ENCODE measurements around the gene EPHA8. TPM values are rescaled to one million over a fixed set of nuclear protein-coding genes. Genes with fewer than 3 reads are reported as not detected.

EPHA8 gene
- total RNA-seq, 2 donors from 2014 or later, result not detected

DNA sequence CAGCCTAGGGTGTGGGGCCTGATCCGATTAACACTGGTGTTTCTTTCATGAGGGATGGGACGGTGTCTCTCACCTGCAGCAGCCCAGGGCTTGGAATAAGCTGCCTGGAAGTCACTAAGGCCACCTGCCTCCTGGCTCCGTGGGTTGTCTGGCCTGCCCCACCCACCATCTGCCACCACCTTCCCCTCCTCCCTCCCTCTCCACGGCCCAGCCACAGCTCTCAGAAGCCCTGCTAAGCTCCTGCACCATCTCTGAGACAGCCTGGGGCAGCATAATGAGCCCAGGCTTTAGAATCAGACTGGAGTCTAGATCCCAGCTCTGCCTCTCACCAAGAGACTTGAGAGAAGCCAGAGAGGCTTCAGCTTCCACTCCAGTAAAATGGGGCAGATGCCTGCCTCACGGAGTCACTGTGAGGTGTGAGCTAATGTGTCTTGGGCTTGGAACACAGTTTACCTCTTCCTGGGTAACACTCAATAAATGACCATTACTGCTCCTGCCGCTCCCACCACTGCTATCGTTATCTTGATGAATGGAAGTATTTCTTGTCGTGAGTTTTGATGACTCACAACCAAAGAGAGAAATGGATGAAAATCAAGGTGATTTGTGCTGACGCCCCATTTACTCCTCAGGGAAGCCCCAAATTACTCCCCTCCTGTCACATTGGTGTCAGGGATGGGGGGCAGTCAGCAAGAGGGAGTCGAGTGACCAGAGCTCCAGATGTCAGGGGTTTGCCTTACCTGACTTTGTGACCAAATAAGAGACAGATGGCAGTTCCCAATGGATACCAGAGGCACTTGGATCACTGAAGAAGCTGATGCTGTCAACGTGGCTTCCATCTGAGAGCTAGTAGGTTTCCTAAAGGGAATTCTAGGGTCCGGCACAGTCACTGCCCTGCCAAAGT is 49.6 kb downstream of the EPHA8 start:
- Mint-ChIP-seq H3K27ac (no peak overlapping the region), H3K4me1 (no peaks in the 10 kb centered on the region), H3K36me3 (ENCODE audit: low read depth) (no peaks in the 10 kb centered on the region), H3K4me3 (no peak overlapping the region), H3K27me3 (peaks cover 54% of the 10 kb centered on the region)
- no peak for ATAC-seq
- DNase-seq, result no peak
- H3K9me3 ChIP-seq (ENCODE audit: control insufficient read depth, low read length, poor library complexity, severe bottlenecking), result no peaks in the 10 kb centered on the region

DNA sequence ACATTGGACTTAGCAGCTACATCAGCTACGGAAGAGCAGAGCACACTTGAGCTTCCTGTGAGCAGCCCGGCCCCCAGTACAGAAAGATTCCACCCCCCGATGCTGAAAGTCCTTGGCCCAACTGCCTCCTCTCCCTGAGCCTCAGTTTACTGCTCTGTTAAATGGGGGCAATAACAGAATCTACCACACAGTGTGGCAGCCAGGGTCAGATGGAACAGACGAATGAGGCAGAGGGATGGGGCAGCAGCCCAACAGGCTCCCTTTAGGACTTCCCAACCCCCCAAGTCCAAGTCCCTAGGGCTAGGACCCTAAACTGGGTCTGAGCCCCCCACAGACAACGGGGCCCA is 50.3 kb downstream of the EPHA8 start:
- H3K9me3 ChIP-seq (ENCODE audit: control insufficient read depth, low read length, poor library complexity, severe bottlenecking), result no peaks in the 10 kb centered on the region
- H3K4me1 Mint-ChIP-seq, result no peaks in the 10 kb centered on the region
- peaks cover 50% of the 10 kb centered on the region for H3K27me3 Mint-ChIP-seq
- H3K27ac Mint-ChIP-seq, result no peak overlapping the region
- no peaks in the 10 kb centered on the region for H3K36me3 Mint-ChIP-seq (ENCODE audit: low read depth)
- no peak overlapping the region for H3K4me3 Mint-ChIP-seq
- DNase-seq (no peak), ATAC-seq (no peak)

DNA sequence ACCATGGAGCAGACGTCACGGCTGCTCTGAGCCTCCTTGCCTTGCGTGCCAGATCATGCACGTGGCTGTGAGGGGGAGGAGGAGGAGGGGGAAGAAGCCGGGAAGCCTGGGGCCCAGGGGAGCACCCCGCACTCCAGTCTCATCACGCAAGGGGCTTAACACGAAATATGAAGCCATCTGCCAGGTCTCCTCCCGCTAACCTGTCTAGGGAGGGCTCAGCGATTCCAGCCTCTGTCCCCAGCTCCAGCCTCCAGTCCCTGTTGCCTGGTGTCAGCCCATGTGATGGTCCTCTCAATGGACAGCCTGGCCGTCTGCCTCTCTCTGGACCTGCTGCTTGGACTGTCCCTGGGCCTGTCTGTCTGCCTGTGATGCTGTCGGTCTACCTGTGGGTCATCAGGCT is 50.7 kb downstream of the EPHA8 start:
- ATAC-seq (no peak), DNase-seq (no peak)
- no peak overlapping the region for H3K27ac Mint-ChIP-seq
- no peaks in the 10 kb centered on the region for H3K36me3 Mint-ChIP-seq (ENCODE audit: low read depth)
- peaks cover 50% of the 10 kb centered on the region for H3K27me3 Mint-ChIP-seq
- H3K9me3 ChIP-seq (ENCODE audit: control insufficient read depth, low read length, poor library complexity, severe bottlenecking), result no peaks in the 10 kb centered on the region
- H3K4me3 Mint-ChIP-seq, result no peak overlapping the region
- no peaks in the 10 kb centered on the region for H3K4me1 Mint-ChIP-seq

DNA sequence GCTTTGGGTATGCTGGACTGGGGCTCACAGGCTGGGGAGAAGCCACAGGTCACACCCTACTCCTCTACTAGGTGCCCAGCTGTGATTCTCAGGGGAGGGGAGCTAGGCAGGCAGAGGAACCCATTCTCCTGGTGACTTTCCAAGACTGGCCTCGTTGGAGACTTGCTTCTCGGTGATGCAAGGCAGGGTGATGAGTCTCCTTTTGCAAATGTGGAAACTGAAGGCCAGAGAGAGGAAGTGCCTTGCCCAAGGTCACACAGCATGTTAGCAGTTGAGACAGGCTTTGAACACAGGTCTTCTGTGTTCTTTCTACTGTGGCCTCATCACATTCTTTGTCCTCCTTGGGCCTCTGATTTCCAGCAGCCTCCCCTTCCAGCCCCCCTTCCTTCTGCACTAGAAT is 52.6 kb downstream of the EPHA8 start:
- Mint-ChIP-seq H3K27ac (no peak overlapping the region), H3K4me3 (no peak overlapping the region), H3K27me3 (peaks cover 53% of the 10 kb centered on the region), H3K36me3 (ENCODE audit: low read depth) (no peaks in the 10 kb centered on the region), H3K4me1 (no peaks in the 10 kb centered on the region)
- no peak for DNase-seq
- H3K9me3 ChIP-seq (ENCODE audit: control insufficient read depth, low read length, poor library complexity, severe bottlenecking), result no peaks in the 10 kb centered on the region
- no peak for ATAC-seq

DNA sequence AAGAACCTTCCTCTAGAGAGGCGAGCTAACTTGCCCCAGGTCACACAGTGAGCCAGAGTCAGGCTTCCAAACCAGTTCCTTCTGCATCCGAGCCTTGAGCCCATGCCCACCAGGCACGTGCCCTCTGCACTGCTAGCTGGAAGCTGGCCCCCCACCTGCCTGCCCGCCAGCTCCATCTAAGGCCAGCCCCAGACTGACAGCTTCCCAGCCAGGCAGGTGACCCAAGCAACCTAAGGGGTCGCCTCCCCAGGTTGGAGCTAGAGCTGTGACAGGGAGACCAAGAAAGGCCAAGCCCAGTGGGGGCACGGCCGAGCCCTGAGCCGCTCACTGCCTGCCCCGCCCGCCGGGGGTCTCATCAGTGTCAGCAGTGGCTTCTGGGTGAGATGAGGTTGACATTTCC is 53.3 kb downstream of the EPHA8 start:
- Mint-ChIP-seq H3K4me1 (no peaks in the 10 kb centered on the region), H3K36me3 (ENCODE audit: low read depth) (no peaks in the 10 kb centered on the region), H3K27ac (no peak overlapping the region), H3K4me3 (no peak overlapping the region), H3K27me3 (peaks cover 53% of the 10 kb centered on the region)
- no peak for DNase-seq
- ATAC-seq, result no peak
- H3K9me3 ChIP-seq (ENCODE audit: control insufficient read depth, low read length, poor library complexity, severe bottlenecking), result no peaks in the 10 kb centered on the region

DNA sequence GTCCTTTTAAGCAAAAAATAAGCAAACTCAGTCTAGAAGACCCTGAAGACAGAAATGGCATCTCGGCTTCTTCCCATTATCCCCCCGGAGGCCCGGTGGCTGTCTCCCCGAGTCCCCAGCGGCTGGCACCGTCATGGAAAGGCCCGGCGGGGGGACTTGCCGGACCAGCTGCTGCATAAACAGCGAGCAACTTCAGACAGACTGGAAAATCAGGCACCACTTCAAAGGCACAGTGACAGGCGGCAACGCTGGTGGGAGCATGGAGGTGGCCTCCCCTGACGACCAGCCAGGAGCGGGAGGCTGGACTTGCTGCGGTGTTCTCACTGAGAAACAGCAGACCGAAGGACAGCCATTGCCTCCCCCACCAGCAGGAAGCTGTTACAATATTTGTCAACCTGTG is 54.8 kb downstream of the EPHA8 start:
- H3K4me3 Mint-ChIP-seq, result no peak overlapping the region
- no peak for ATAC-seq
- H3K9me3 ChIP-seq (ENCODE audit: control insufficient read depth, low read length, poor library complexity, severe bottlenecking), result no peaks in the 10 kb centered on the region
- no peaks in the 10 kb centered on the region for H3K4me1 Mint-ChIP-seq
- no peak for DNase-seq
- H3K27ac Mint-ChIP-seq, result no peak overlapping the region
- H3K36me3 Mint-ChIP-seq (ENCODE audit: low read depth), result no peaks in the 10 kb centered on the region
- H3K27me3 Mint-ChIP-seq, result peaks cover 61% of the 10 kb centered on the region

DNA sequence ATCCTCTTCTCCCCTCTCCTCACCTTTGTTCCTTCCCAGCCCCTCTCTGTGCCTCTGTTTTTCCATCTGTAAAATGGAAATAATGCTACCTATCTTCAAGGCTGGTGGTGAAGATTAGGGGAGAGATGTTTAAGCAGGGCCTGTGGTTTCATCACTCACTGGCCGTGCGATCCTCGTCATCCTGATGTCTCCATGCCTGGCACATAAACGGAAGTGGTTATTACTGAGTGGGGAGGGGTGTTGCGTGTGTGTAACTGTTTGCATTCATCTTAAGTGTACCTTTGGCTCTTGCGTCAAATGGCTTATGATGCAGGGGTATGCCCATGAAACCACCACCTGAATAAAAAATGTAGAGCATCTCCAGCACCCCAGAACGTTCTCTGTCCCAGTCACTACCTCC is 56.0 kb downstream of the EPHA8 start:
- H3K9me3 ChIP-seq (ENCODE audit: control insufficient read depth, low read length, poor library complexity, severe bottlenecking), result no peaks in the 10 kb centered on the region
- no peak for ATAC-seq
- Mint-ChIP-seq H3K4me3 (no peak overlapping the region), H3K4me1 (no peaks in the 10 kb centered on the region), H3K27me3 (peaks cover 61% of the 10 kb centered on the region), H3K27ac (no peak overlapping the region), H3K36me3 (ENCODE audit: low read depth) (no peaks in the 10 kb centered on the region)
- DNase-seq, result no peak

DNA sequence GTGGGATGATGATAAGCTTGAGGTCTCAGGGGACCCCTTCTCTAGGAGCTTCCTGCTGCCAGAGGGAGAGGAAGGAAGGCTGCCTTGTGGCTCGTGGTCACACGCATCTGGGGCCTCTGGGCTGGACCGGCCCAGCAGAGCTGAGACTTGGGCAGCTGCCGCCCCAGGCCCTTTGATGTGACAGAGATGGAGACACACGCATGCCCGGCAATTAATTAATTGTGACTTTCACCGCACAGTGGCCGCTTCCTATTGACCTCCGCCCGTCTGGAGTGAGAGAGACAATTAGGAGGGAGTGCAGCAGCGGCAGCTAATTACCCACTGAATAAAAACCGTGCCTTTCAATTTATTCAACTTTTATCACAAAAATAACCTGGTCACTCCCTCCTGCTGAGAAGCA is 56.5 kb downstream of the EPHA8 start:
- DNase-seq (no peak), ATAC-seq (no peak)
- Mint-ChIP-seq H3K4me3 (no peak overlapping the region), H3K36me3 (ENCODE audit: low read depth) (no peaks in the 10 kb centered on the region), H3K27me3 (peaks cover 61% of the 10 kb centered on the region), H3K27ac (no peak overlapping the region), H3K4me1 (no peaks in the 10 kb centered on the region)
- no peaks in the 10 kb centered on the region for H3K9me3 ChIP-seq (ENCODE audit: control insufficient read depth, low read length, poor library complexity, severe bottlenecking)

DNA sequence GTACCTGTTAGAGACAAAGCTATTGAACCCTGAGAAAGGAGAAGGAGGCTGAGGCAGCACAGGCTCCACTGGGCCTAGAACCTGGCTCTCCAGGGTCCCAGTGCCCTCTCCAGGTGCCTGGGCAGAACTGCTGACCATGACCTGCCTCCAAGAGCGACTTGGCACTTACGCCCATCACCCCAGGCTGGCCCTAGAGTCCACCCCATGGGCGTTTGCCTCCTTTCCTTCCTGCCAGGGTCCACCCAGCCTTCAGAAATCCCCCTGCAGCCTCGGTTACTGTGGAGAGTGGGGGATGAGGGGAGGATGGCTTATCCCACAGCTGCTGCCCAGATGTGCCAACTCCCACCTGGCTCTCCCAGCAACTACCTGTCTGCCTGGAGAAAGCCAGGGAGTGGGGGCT is 58.5 kb downstream of the EPHA8 start:
- H3K36me3 Mint-ChIP-seq (ENCODE audit: low read depth), result no peaks in the 10 kb centered on the region
- no peak for DNase-seq
- peaks cover 59% of the 10 kb centered on the region for H3K27me3 Mint-ChIP-seq
- no peaks in the 10 kb centered on the region for H3K4me1 Mint-ChIP-seq
- H3K4me3 Mint-ChIP-seq, result no peak overlapping the region
- H3K9me3 ChIP-seq (ENCODE audit: control insufficient read depth, low read length, poor library complexity, severe bottlenecking), result no peaks in the 10 kb centered on the region
- no peak overlapping the region for H3K27ac Mint-ChIP-seq
- no peak for ATAC-seq

DNA sequence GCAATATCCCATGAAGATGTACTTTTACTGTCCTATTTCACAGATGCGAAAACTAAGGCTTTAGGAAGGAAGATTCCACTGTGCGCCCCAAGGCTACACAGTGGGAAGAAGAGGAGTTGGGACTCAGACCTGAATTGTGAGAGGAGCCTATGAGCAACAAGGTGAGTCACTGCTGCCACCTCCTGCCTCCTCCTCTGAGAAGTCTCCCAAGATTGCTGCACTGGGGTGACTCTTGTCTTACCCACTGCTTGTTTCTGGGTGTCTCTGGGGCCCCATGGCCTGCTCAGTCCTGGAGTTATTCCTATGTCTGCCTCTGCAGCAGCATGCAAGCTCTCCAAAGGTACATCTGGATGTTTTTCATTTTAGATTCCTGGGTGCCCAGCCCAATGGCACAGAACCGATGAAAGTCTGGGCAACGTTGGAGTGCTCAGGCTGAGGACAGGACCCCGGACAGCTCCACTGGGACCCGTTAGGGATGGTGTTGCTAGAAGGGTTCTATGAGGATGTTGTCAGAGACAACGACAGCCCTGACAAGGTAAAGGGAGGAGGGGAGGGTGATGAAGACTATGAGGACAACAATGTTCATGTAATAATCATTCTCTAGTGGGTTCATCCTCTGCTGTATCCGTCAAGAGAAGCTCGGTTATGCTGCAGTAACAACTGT is 62.1 kb downstream of the EPHA8 start:
- Mint-ChIP-seq H3K36me3 (ENCODE audit: low read depth) (no peaks in the 10 kb centered on the region), H3K4me1 (peaks cover 2% of the 10 kb centered on the region), H3K27ac (no peak overlapping the region), H3K4me3 (no peak overlapping the region), H3K27me3 (peaks cover 69% of the 10 kb centered on the region)
- no peaks in the 10 kb centered on the region for H3K9me3 ChIP-seq (ENCODE audit: control insufficient read depth, low read length, poor library complexity, severe bottlenecking)
- ATAC-seq (no peak), DNase-seq (no peak)

DNA sequence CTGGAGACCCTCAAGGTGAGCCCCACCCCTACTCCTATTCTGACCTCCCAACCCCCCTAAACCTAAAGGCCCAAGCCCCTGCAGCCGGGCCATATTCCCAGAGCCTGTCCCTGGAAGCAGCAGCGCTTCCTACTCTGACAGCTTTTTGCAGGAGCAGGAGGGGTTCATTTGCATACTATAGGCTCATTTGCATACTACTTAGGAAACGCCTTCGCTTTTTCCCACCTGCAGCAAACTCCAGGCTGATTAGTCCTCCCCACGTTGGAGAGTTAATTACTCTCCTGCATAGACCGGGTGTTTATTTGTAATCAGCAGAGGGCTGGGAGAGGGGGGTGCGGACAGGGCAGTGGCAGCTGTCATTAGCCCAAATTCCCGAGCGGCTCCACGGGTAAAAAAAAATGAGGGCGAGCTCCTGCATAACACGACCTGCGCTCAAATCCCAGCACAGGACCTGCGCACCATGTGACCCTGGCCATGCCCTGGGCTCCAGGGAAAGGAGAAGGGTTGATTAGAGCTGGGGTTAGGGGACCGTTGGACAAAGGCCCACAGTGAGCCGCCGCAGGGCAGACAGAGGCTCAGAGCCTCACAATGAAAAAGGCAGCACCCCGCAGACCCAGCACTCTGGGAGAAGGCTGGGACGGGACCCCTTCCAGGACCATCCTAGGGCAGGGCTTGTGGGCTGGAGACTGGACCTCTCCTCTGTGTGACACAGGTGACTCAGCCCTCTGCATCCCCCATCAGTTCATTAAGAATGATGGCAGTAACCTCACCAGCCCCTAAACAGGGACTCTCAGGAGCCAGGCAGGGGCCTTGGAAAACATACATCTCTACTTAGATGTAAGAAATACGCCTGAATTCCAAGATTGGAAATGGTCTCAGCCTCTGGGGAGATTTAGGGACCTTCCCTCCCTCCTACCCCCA is 63.2 kb downstream of the EPHA8 start:
- peaks cover 2% of the 10 kb centered on the region for H3K4me1 Mint-ChIP-seq
- H3K4me3 Mint-ChIP-seq, result no peak overlapping the region
- no peaks in the 10 kb centered on the region for H3K9me3 ChIP-seq (ENCODE audit: control insufficient read depth, low read length, poor library complexity, severe bottlenecking)
- H3K27ac Mint-ChIP-seq, result no peak overlapping the region
- ATAC-seq (no peak), DNase-seq (no peak)
- peaks cover 79% of the 10 kb centered on the region for H3K27me3 Mint-ChIP-seq
- no peaks in the 10 kb centered on the region for H3K36me3 Mint-ChIP-seq (ENCODE audit: low read depth)

DNA sequence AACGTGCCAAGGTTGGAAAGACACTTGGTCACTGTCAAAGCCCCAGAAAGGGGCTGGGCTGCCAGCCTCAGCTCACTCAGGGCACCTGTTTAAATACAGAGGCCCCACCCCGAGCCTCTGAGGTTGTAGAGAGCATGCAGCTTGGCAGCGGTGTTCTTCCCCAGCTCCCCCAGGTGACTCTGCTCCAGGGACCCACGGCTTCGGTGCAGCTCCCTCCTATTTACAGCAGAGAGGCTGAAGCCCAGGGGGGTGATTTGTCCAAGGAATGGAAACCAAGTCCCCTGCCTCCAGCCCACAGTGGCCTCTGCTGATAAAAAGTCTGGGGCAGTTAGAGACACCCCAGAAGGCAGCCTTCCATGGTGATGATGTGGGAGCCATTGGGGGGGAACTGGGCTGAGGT is 64.0 kb downstream of the EPHA8 start:
- no peaks in the 10 kb centered on the region for H3K36me3 Mint-ChIP-seq (ENCODE audit: low read depth)

DNA sequence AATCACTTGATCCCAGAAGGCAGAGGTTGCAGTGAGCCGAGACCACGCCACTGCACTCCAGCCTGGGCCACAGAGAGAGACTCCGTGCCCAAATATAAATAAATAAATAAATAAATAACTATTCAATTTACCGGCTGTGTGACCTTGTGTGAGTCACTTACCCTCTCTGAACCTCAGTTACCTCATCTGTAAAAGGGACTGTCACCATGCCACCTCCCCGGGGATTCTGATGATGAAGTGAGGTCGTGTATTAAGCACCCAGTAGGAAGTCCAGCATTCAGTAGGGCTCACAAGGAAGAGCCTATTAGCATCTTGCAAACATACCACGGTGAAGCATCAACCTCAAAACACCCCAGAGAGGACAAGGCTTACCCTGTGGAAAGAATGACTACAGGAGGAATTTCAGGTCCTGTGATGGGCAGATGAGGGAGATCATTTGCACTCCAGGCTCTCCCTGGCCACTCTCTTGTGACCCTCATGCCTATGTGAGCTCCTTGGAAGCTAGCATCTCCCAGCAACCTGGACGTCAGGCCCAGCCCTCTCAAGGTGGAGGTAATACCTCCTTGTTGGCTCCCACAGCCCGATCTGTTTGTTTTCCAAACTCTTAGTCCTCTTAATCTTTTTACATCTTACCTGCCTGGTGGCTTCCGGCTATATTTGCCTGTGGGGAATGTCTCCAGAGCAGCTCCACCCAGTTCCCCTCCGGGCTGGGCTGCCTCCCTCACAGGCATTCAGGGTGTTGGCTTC is 65.6 kb downstream of the EPHA8 start:
- Mint-ChIP-seq H3K4me3 (no peak overlapping the region), H3K27me3 (peaks cover 81% of the 10 kb centered on the region), H3K4me1 (peaks cover 4% of the 10 kb centered on the region), H3K27ac (no peak overlapping the region), H3K36me3 (ENCODE audit: low read depth) (no peaks in the 10 kb centered on the region)
- ATAC-seq, result no peak
- DNase-seq, result no peak
- H3K9me3 ChIP-seq (ENCODE audit: control insufficient read depth, low read length, poor library complexity, severe bottlenecking), result no peaks in the 10 kb centered on the region

More for the DNA sequence above, 64.0 kb downstream of the EPHA8 start:
- Mint-ChIP-seq H3K4me1 (peaks cover 2% of the 10 kb centered on the region), H3K4me3 (no peak overlapping the region), H3K27me3 (peaks cover 82% of the 10 kb centered on the region), H3K27ac (no peak overlapping the region)
- DNase-seq, result no peak
- ATAC-seq, result no peak
- H3K9me3 ChIP-seq (ENCODE audit: control insufficient read depth, low read length, poor library complexity, severe bottlenecking), result no peaks in the 10 kb centered on the region

Measured in T-helper 17 cell (primary cell).